Smooth muscle cell (in vitro differentiated cells): Measurements from ENCODE around the gene MMP20. TPM values are rescaled to one million over a fixed set of nuclear protein-coding genes. Genes with fewer than 3 reads are reported as not detected.

Experiments used
- DNase-seq: peaks from one replicate; lab custom pipeline; 2025; ENCODE audit not compliant: unreplicated experiment; lab: John Stamatoyannopoulos, UW
- H2AFZ ChIP-seq: fragments of 200-600 bp; sonication (generic); 2 replicates; pipeline ENCODE4 v1.6.0; 2016; ENCODE audit warnings: antibody characterized with exemption, low read depth, mild to moderate bottlenecking
- H3F3A ChIP-seq: fragments of 200-600 bp; sonication (generic); 2 replicates; pipeline ENCODE4 v1.6.0; 2017; ENCODE audit warnings: antibody characterized with exemption, low read depth
- H3K27ac ChIP-seq: fragments of 200-600 bp; sonication (generic); 2 replicates; pipeline ENCODE4 v1.5.1; 2016; ENCODE audit warnings: low read depth, mild to moderate bottlenecking
- H3K27me3 ChIP-seq: fragments of 200-600 bp; sonication (generic); 2 replicates; pipeline ENCODE4 v1.6.1; 2016; ENCODE audit warnings: low read depth, mild to moderate bottlenecking
- H3K36me3 ChIP-seq: fragments of 200-600 bp; sonication (generic); 2 replicates; pipeline ENCODE4 v1.5.1; 2016; ENCODE audit warnings: low read depth
- H3K4me1 ChIP-seq: fragments of 200-600 bp; sonication (generic); 2 replicates; pipeline ENCODE4 v1.5.1; 2016; ENCODE audit warnings: low read depth
- H3K4me2 ChIP-seq: fragments of 200-600 bp; sonication (generic); 2 replicates; pipeline ENCODE4 v1.6.0; 2016; ENCODE audit warnings: mild to moderate bottlenecking
- H3K4me3 ChIP-seq: fragments of 200-600 bp; sonication (generic); 2 replicates; pipeline ENCODE4 v1.5.1; 2016; ENCODE audit warnings: mild to moderate bottlenecking
- H3K79me2 ChIP-seq: fragments of 200-600 bp; sonication (generic); 2 replicates; pipeline ENCODE4 v1.6.0; 2016; ENCODE audit warnings: low read depth, mild to moderate bottlenecking
- H3K9ac ChIP-seq: fragments of 200-600 bp; sonication (generic); 2 replicates; pipeline ENCODE4 v1.6.0; 2016; ENCODE audit warnings: low read depth
- H3K9me3 ChIP-seq: fragments of 200-600 bp; sonication (generic); replicated peaks from 2 replicates; pipeline ENCODE4 v1.5.1; 2016; ENCODE audit warnings: low read depth
- H4K20me1 ChIP-seq: fragments of 200-600 bp; sonication (generic); 2 replicates; pipeline ENCODE4 v1.6.0; 2016; ENCODE audit warnings: low read depth
- WGBS: methylation state at CpG from one replicate; pipeline ENCODE4 v1.1.7; 2016; ENCODE audit warnings: low lambda C conversion rate; 5-methylcytosine and 5-hydroxymethylcytosine counted together
- polyA plus RNA-seq: library from polyadenylated mRNA; unstranded; fragments of >200 nt; fragmentation: Nextera tagmentation; extraction: Ambion mirVana; gene quantifications from 2 replicates; pipeline ENCODE4 v1.2.1, GENCODE V29; 2016
- total RNA-seq: library from RNA; depleted of rRNA; stranded (reverse); fragments of >200 nt; gene quantifications from 2 replicates; pipeline ENCODE4 v1.2.3, GENCODE V29; 2014
- TF ChIP-seq, protein P1 (sequence below): fragments of 200-600 bp; sonication (generic); IDR thresholded peaks from 2 replicates; pipeline ENCODE4 v1.5.1; 2017; ENCODE audit warnings: borderline replicate concordance, mild to moderate bottlenecking, antibody characterized with exemption; ENCODE audit not compliant: insufficient read depth, poor library complexity, severe bottlenecking

Gene MMP20
- total and polyA plus RNA-seq, 2 experiments from 2014 or later, result 0.49 to 0.87 TPM

DNA sequence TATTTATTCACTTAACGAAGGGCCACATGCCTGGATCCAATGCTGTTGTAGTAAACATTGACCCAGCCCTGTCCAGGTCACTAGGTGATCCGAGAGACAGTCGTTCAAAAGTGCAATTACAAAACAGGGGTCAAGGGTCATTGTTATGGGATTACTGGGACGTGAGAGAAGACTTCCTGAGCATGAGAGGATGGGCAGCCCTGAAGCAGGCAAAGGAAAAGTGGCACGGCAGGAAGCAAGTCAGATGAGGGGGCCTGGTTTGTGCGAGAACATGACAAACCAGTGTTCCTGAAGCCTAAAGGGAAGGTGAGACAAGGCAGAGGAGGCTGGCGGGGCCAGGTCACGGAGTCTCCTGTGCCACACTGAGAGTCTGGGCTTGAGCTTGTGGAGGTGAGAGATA, 15.8 kb upstream of the MMP20 start:
- Histone ChIP-seq H3K36me3 (no peaks in the 10 kb centered on the region), H3K4me3 (no peak overlapping the region), H3K4me2 (no peak overlapping the region), H3K9me3 (no peaks in the 10 kb centered on the region), H3K9ac (no peak overlapping the region), H3K4me1 (no peaks in the 10 kb centered on the region), H4K20me1 (no peaks in the 10 kb centered on the region), H3K27me3 (no peaks in the 10 kb centered on the region), H3F3A (no peaks in the 10 kb centered on the region), H2AFZ (no peak overlapping the region), H3K79me2 (no peaks in the 10 kb centered on the region), H3K27ac (no peak overlapping the region)
- TF ChIP-seq, protein P1, sequence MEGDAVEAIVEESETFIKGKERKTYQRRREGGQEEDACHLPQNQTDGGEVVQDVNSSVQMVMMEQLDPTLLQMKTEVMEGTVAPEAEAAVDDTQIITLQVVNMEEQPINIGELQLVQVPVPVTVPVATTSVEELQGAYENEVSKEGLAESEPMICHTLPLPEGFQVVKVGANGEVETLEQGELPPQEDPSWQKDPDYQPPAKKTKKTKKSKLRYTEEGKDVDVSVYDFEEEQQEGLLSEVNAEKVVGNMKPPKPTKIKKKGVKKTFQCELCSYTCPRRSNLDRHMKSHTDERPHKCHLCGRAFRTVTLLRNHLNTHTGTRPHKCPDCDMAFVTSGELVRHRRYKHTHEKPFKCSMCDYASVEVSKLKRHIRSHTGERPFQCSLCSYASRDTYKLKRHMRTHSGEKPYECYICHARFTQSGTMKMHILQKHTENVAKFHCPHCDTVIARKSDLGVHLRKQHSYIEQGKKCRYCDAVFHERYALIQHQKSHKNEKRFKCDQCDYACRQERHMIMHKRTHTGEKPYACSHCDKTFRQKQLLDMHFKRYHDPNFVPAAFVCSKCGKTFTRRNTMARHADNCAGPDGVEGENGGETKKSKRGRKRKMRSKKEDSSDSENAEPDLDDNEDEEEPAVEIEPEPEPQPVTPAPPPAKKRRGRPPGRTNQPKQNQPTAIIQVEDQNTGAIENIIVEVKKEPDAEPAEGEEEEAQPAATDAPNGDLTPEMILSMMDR, result no peak
- WGBS, result 65% methylated on average over 8 of the region's 8 CpGs
- no peak for DNase-seq

DNA sequence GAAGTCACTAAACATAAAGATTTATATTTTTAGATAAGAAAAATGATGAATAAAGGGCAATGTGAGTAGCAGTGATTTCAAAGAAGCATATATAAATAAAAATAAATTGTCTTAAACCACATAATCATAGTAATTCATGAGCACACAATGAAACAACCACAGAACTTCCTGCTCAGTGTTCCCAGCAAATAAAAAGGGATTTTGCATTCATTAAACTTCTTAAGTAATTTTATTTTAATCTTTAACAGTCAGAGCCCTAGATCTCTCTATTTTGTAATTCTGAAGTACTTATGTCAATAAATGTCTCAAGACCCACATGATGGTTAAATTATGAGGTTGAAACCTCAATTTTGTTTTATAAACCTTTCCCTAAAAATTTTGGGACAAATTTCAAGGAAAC, 14.5 kb upstream of the MMP20 start:
- Histone ChIP-seq H3K27ac (no peak overlapping the region), H2AFZ (no peak overlapping the region), H3F3A (no peaks in the 10 kb centered on the region), H3K79me2 (no peaks in the 10 kb centered on the region), H3K4me3 (no peak overlapping the region), H3K4me2 (no peak overlapping the region), H3K9ac (no peak overlapping the region), H3K4me1 (no peaks in the 10 kb centered on the region), H3K9me3 (no peaks in the 10 kb centered on the region), H4K20me1 (no peaks in the 10 kb centered on the region), H3K27me3 (no peaks in the 10 kb centered on the region), H3K36me3 (no peaks in the 10 kb centered on the region)
- DNase-seq, result no peak
- TF ChIP-seq, protein P1, result no peak

DNA sequence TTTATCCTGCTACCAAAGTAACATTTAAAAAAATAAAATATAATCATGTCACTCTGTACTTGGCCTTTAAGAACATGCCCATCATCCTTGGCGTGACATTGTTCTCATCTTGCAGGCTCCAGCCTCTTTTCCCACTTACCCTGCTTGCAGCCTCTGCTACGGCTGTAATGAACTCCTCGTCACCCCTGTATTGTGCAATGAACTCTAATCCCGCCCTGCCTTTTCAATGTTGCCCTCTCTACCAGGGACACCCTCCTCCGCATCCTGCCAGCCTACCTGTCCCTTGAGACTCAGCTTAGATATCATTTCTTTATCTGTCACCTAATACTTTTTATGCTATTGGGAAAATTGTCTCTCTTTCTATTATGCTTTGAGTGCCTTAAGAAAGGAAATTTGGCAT, 12.6 kb upstream of the MMP20 start:
- WGBS, result 81% methylated on average over 5 of the region's 5 CpGs
- no peaks in the 10 kb centered on the region for H3F3A ChIP-seq
- H3K27ac ChIP-seq, result no peak overlapping the region
- TF ChIP-seq, protein P1, result no peak
- H3K9ac ChIP-seq, result no peak overlapping the region
- H2AFZ ChIP-seq, result no peak overlapping the region
- H3K79me2 ChIP-seq, result no peaks in the 10 kb centered on the region
- no peak for DNase-seq
- no peaks in the 10 kb centered on the region for H3K9me3 ChIP-seq
- H3K4me3 ChIP-seq, result no peak overlapping the region
- H4K20me1 ChIP-seq, result no peaks in the 10 kb centered on the region
- H3K36me3 ChIP-seq, result no peaks in the 10 kb centered on the region
- H3K4me2 ChIP-seq, result no peak overlapping the region
- no peaks in the 10 kb centered on the region for H3K4me1 ChIP-seq
- H3K27me3 ChIP-seq, result no peaks in the 10 kb centered on the region

DNA sequence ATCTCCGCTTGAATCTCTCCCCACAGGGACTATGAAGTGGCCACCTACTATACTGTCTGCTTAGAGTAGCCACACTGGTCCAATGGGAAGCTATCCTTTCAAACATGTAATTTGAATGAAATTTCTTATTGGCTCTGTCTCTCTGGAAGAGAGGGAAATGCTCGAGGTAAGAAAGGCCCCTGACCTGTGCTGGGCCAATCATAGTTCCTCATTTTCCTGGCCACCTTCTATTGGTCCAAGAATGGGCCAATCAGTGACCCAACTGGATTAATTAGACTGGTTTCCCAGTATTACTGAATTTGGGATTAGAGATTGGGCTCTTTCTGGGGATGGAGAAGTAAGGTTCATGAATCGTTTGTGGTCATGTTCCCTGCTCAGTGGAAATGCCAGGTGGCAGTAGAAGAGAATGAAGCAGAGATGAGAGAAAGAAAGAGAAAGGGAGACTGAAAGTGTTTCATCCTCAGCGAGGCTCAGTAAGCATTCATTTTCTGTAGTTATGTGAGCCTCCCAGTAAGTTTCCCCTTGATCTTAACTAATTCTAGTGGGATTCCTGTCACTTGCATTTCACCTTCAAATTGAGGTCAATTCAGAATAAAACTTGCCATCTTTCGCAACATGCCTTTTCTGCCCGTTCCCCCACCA, 8.4 kb upstream of the MMP20 start:
- H3K27ac ChIP-seq, result no peak overlapping the region
- TF ChIP-seq, protein P1, result no peak
- no peaks in the 10 kb centered on the region for H3F3A ChIP-seq
- H3K27me3 ChIP-seq, result no peaks in the 10 kb centered on the region
- DNase-seq, result no peak
- H3K4me3 ChIP-seq, result no peak overlapping the region
- H3K9ac ChIP-seq, result no peak overlapping the region
- WGBS, result 88% methylated on average over 6 of the region's 6 CpGs
- H2AFZ ChIP-seq, result no peak overlapping the region
- no peak overlapping the region for H3K4me2 ChIP-seq
- no peaks in the 10 kb centered on the region for H3K9me3 ChIP-seq
- H4K20me1 ChIP-seq, result no peaks in the 10 kb centered on the region
- H3K79me2 ChIP-seq, result no peaks in the 10 kb centered on the region
- no peaks in the 10 kb centered on the region for H3K36me3 ChIP-seq
- H3K4me1 ChIP-seq, result no peaks in the 10 kb centered on the region
